HG03064 (cell line): ENCODE measurements around the gene PRR30.

ENCODE experiments used
- ATAC-seq: cut with Tn5 transposase; IDR thresholded peaks from one replicate; pipeline ENCODE4 v1.9.1; 2021; ENCODE audit warnings: low read depth; ENCODE audit not compliant: unreplicated experiment

Gene PRR30

GRCh38 chr2:27100036-27100435 is 39.2 kb downstream of the PRR30 start:
- ATAC-seq = no peak

GRCh38 chr2:27099334-27099955 is 39.8 kb downstream of the PRR30 start:
- ATAC-seq = no peak

- no peak for ATAC-seq
These were observed 41.9 kb downstream of the PRR30 start for GRCh38 chr2:27097341-27097740.

- ATAC-seq = no peak
These were observed 42.4 kb downstream of the PRR30 start for GRCh38 chr2:27096748-27097297.

GRCh38 chr2:27095745-27096651 is 43.2 kb downstream of the PRR30 start:
- no peak for ATAC-seq

- ATAC-seq = no peak
These were observed 43.8 kb downstream of the PRR30 start for GRCh38 chr2:27095427-27095744.

- ATAC-seq = no peak
These were observed 44.7 kb downstream of the PRR30 start for GRCh38 chr2:27094353-27094984.

GRCh38 chr2:27093430-27094352 is 45.5 kb downstream of the PRR30 start:
- no peak for ATAC-seq

GRCh38 chr2:27092696-27093429 is 46.3 kb downstream of the PRR30 start:
- ATAC-seq = no peak

GRCh38 chr2:27091746-27092695 is 47.2 kb downstream of the PRR30 start:
- ATAC-seq = no peak

- ATAC-seq = no peak
These were observed 49.9 kb downstream of the PRR30 start for GRCh38 chr2:27089111-27089954.

GRCh38 chr2:27088634-27089033 is 50.6 kb downstream of the PRR30 start:
- no peak for ATAC-seq

GRCh38 chr2:27087823-27088410 is 51.3 kb downstream of the PRR30 start:
- no peak for ATAC-seq
